ENCODE results near the gene CD33. TPM values are rescaled to one million over a fixed set of nuclear protein-coding genes. Genes with fewer than 3 reads are reported as not detected.
A peak's percentile ranks its signal among the peaks of the same experiment; 100 is the strongest.

CD33 gene
- total and polyA plus RNA-seq, 9 of the 15 experiments (the other 6 are each of a cell fraction or from before 2014, with no cell fraction given) = 36.1 to 88.6 (median 49.6) TPM

DNA sequence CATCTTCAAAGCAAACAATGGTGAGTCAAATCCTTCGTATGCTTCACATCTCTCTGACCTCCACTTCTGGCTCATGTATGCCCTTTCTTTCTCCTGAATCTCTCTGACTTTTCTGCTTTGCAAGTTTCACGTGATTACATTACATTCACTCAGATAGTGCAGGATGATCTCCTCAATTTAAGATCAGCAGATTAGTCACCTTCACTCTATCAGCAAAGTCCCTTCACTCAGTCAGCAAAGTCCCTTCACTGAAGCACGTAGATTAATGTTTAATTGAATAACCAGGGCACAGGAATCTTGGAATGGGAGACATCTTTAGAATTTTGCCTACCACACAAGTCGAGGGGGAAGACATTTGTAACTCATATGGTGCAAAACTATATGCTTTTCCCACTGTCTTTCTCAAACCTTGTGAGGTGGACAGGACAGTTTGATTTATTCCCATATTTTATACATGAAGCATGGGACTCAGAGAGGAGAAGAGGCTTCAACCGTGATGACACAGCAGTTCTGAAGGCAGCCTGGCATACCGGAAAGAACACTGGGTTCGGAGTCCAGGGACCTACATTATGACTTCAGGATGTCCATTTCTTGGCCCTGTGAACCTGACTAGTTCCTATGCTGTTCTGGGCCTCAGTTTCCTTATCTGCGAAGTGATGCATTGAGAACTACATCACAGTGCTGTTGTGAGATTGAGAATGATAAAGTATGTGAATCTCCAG is 49.3 kb downstream of the CD33 start (continued):
- TF ChIP-seq, protein P1, sequence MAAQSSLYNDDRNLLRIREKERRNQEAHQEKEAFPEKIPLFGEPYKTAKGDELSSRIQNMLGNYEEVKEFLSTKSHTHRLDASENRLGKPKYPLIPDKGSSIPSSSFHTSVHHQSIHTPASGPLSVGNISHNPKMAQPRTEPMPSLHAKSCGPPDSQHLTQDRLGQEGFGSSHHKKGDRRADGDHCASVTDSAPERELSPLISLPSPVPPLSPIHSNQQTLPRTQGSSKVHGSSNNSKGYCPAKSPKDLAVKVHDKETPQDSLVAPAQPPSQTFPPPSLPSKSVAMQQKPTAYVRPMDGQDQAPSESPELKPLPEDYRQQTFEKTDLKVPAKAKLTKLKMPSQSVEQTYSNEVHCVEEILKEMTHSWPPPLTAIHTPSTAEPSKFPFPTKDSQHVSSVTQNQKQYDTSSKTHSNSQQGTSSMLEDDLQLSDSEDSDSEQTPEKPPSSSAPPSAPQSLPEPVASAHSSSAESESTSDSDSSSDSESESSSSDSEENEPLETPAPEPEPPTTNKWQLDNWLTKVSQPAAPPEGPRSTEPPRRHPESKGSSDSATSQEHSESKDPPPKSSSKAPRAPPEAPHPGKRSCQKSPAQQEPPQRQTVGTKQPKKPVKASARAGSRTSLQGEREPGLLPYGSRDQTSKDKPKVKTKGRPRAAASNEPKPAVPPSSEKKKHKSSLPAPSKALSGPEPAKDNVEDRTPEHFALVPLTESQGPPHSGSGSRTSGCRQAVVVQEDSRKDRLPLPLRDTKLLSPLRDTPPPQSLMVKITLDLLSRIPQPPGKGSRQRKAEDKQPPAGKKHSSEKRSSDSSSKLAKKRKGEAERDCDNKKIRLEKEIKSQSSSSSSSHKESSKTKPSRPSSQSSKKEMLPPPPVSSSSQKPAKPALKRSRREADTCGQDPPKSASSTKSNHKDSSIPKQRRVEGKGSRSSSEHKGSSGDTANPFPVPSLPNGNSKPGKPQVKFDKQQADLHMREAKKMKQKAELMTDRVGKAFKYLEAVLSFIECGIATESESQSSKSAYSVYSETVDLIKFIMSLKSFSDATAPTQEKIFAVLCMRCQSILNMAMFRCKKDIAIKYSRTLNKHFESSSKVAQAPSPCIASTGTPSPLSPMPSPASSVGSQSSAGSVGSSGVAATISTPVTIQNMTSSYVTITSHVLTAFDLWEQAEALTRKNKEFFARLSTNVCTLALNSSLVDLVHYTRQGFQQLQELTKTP (IDR thresholded peaks at IDR 0.05; ENCODE audit: low read depth in 1 of 2, partially characterized antibody in 2 of 2) = no peak
- TF ChIP-seq ZNF75A (CRISPR knock-in tag; IDR thresholded peaks at IDR 0.05) = no peak
- TF ChIP-seq ZC3H11A (IDR thresholded peaks at IDR 0.05; ENCODE audit: low read depth, low read length) = no peak
- no peak for TF ChIP-seq ZZZ3 (IDR thresholded peaks at IDR 0.05)
- TF ChIP-seq, protein P2, sequence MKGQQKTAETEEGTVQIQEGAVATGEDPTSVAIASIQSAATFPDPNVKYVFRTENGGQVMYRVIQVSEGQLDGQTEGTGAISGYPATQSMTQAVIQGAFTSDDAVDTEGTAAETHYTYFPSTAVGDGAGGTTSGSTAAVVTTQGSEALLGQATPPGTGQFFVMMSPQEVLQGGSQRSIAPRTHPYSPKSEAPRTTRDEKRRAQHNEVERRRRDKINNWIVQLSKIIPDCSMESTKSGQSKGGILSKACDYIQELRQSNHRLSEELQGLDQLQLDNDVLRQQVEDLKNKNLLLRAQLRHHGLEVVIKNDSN (CRISPR knock-in tag; IDR thresholded peaks at IDR 0.05) = no peak
- no peak for TF ChIP-seq TEAD2 (tag; IDR thresholded peaks at IDR 0.05)
- no peak for TF ChIP-seq ZBED1 (IDR thresholded peaks at IDR 0.05)
- no peak for TF ChIP-seq EGR1 (conservative IDR thresholded peaks at IDR 0.05)
- TF ChIP-seq, protein P3, sequence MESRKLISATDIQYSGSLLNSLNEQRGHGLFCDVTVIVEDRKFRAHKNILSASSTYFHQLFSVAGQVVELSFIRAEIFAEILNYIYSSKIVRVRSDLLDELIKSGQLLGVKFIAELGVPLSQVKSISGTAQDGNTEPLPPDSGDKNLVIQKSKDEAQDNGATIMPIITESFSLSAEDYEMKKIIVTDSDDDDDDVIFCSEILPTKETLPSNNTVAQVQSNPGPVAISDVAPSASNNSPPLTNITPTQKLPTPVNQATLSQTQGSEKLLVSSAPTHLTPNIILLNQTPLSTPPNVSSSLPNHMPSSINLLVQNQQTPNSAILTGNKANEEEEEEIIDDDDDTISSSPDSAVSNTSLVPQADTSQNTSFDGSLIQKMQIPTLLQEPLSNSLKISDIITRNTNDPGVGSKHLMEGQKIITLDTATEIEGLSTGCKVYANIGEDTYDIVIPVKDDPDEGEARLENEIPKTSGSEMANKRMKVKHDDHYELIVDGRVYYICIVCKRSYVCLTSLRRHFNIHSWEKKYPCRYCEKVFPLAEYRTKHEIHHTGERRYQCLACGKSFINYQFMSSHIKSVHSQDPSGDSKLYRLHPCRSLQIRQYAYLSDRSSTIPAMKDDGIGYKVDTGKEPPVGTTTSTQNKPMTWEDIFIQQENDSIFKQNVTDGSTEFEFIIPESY (CRISPR knock-in tag; IDR thresholded peaks at IDR 0.05) = no peak
- peak; percentile 56; the same call in 1 of the 2 replicates for TF ChIP-seq NFE2 (IDR thresholded peaks at IDR 0.05; ENCODE audit: low read depth)
- TF ChIP-seq ZNF778 (CRISPR knock-in tag; IDR thresholded peaks at IDR 0.05) = no peak
- no peak for TF ChIP-seq NR2C1 (IDR thresholded peaks at IDR 0.05)
- TF ChIP-seq NR2C1 (tag; IDR thresholded peaks at IDR 0.05) = no peak
- TF ChIP-seq ARID1B (IDR thresholded peaks at IDR 0.05) = no peak
- TF ChIP-seq, protein P4, sequence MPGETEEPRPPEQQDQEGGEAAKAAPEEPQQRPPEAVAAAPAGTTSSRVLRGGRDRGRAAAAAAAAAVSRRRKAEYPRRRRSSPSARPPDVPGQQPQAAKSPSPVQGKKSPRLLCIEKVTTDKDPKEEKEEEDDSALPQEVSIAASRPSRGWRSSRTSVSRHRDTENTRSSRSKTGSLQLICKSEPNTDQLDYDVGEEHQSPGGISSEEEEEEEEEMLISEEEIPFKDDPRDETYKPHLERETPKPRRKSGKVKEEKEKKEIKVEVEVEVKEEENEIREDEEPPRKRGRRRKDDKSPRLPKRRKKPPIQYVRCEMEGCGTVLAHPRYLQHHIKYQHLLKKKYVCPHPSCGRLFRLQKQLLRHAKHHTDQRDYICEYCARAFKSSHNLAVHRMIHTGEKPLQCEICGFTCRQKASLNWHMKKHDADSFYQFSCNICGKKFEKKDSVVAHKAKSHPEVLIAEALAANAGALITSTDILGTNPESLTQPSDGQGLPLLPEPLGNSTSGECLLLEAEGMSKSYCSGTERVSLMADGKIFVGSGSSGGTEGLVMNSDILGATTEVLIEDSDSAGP (CRISPR knock-in tag; IDR thresholded peaks at IDR 0.05) = no peak
- TF ChIP-seq EP400 (IDR thresholded peaks at IDR 0.05) = no peak
- no peak for TF ChIP-seq CC2D1A (IDR thresholded peaks at IDR 0.05)
- TF ChIP-seq FOXJ2 (tag; IDR thresholded peaks at IDR 0.05) = no peak
- no peak for TF ChIP-seq BRD4 (IDR thresholded peaks at IDR 0.05)
- no peak for TF ChIP-seq EWSR1 (IDR thresholded peaks at IDR 0.05; ENCODE audit: borderline replicate concordance, low read depth, partially characterized antibody)
- TF ChIP-seq LCOR (CRISPR knock-in tag; IDR thresholded peaks at IDR 0.05) = no peak
